ENCODE results near the gene C2CD2L. TPM values are rescaled to one million over a fixed set of nuclear protein-coding genes. Genes with fewer than 3 reads are reported as not detected.

Gene C2CD2L
- total and polyA plus RNA-seq, 2 of the 13 experiments (the other 11 are each of a cell fraction or from before 2014, with no cell fraction given), result 3.7 to 5.5 TPM

DNA sequence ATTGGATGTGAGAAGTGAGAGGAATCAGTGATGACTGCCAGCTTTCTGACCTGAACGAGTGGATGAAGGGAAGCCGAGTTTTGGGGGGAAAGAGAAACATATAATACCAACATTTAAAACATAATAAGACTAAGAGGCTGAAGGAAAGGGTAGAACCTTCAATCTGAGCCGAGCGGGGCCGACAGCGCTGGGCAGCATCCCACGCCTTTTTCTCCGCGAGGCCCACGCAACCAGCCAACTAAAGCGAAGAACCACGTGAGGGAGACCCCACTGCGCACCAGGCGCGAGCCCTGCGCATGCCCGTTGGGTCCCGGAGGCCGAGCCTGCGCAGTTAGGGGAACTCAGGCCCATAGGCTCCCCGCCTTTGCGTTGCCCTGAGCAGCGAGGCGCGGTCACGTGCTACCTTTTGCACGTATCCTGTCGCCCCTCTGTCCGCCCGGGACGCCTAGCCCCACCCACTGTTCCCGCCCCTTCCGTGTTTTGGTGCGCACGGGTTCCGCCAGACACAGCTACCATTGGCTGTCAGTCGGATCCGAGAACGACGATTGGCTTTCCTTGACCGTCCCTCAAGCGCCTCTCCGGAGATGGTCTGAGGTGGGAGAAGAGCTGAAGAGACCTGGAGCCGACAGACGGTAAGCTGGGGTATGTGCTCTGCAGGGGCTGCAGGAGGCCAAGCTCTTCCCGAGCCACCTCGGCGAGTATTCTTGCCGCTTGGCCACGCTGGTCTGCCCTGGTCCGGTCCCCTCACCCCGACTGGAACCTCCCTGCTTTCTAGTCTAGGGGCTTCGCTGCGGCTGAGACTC lies 14.1 kb downstream of the C2CD2L start, which contains the start of gene HINFP (continued):
- TF ChIP-seq, protein P1, sequence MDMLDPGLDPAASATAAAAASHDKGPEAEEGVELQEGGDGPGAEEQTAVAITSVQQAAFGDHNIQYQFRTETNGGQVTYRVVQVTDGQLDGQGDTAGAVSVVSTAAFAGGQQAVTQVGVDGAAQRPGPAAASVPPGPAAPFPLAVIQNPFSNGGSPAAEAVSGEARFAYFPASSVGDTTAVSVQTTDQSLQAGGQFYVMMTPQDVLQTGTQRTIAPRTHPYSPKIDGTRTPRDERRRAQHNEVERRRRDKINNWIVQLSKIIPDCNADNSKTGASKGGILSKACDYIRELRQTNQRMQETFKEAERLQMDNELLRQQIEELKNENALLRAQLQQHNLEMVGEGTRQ (IDR thresholded peaks at IDR 0.05; ENCODE audit: low read depth, low read length), result peak; percentile 94
- TF ChIP-seq, protein P1 (CRISPR knock-in tag; IDR thresholded peaks at IDR 0.05; ENCODE audit: borderline replicate concordance), result peak; percentile 96; the same call in 1 of the 2 replicates
- TF ChIP-seq KLF6 (CRISPR knock-in tag; IDR thresholded peaks at IDR 0.05), result peak; percentile 81; the same call in 1 of the 2 replicates
- TF ChIP-seq, protein P2, sequence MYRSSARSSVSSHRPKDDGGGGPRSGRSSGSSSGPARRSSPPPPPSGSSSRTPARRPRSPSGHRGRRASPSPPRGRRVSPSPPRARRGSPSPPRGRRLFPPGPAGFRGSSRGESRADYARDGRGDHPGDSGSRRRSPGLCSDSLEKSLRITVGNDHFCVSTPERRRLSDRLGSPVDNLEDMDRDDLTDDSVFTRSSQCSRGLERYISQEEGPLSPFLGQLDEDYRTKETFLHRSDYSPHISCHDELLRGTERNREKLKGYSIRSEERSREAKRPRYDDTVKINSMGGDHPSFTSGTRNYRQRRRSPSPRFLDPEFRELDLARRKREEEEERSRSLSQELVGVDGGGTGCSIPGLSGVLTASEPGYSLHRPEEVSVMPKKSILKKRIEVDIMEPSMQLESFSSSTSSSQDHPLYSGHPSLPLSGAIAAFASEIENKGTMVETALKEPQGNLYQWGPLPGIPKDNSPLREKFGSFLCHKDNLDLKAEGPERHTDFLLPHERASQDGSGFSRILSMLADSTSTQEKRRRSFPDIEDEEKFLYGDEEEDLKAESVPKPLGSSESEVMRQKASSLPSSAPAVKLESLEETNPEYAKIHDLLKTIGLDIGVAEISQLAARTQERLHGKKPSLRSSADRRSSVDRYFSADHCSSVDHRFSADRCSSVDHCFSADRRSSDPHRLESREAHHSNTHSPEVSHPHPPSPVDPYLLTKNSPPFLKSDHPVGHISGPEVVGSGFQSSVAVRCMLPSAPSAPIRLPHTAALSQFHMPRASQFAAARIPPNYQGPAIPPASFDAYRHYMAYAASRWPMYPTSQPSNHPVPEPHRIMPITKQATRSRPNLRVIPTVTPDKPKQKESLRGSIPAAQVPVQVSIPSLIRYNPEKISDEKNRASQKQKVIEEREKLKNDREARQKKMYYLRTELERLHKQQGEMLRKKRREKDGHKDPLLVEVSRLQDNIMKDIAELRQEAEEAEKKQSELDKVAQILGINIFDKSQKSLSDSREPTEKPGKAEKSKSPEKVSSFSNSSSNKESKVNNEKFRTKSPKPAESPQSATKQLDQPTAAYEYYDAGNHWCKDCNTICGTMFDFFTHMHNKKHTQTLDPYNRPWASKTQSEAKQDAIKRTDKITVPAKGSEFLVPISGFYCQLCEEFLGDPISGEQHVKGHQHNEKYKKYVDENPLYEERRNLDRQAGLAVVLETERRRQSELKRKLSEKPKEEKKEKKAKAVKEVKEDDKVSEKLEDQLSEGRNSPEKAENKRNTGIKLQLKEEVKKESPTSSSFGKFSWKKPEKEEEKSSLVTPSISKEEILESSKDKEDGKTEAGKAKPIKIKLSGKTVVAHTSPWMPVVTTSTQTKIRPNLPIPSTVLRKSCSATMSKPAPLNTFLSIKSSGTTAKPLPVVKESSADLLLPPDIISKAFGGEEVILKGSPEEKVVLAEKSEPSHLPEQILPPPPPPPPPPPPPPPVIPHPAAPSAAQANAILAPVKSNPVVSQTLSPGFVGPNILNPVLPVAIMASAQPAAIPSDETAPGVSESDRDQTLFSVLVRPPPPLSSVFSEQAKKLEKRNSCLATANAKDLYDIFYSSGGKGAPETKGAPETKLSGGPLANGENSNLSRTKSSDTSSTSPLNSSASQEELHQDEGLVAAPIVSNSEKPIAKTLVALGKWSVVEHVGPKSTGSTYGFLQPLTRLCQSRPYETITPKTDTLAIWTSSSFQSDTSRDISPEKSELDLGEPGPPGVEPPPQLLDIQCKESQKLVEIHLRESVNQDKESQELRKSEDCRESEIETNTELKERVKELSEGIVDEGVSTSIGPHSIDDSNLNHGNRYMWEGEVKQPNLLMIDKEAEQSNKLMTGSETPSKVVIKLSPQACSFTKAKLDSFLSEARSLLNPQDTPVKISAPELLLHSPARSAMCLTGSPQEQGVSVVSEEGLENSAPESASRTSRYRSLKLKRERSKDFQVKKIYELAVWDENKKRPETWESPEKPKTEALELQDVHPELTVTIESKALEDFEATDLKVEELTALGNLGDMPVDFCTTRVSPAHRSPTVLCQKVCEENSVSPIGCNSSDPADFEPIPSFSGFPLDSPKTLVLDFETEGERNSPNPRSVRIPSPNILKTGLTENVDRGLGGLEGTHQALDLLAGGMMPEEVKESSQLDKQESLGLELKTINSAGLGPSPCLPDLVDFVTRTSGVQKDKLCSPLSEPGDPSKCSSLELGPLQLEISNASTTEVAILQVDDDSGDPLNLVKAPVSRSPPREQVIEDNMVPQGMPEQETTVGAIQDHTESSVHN (CRISPR knock-in tag; IDR thresholded peaks at IDR 0.05), result no peak
- no peak for TF ChIP-seq ZNF572 (CRISPR knock-in tag; IDR thresholded peaks at IDR 0.05)
- TF ChIP-seq ZBED4 (CRISPR knock-in tag; IDR thresholded peaks at IDR 0.05; ENCODE audit: borderline replicate concordance), result 0 out of 2 replicates have a peak, but pooled peaks have one; percentile 11
- peak; percentile 60 for TF ChIP-seq SRSF1 (optimal IDR thresholded peaks at IDR 0.05; ENCODE audit: low read depth, low read length)
- no peak for TF ChIP-seq ZNF12 (CRISPR knock-in tag; IDR thresholded peaks at IDR 0.05)
- TF ChIP-seq, protein P3, sequence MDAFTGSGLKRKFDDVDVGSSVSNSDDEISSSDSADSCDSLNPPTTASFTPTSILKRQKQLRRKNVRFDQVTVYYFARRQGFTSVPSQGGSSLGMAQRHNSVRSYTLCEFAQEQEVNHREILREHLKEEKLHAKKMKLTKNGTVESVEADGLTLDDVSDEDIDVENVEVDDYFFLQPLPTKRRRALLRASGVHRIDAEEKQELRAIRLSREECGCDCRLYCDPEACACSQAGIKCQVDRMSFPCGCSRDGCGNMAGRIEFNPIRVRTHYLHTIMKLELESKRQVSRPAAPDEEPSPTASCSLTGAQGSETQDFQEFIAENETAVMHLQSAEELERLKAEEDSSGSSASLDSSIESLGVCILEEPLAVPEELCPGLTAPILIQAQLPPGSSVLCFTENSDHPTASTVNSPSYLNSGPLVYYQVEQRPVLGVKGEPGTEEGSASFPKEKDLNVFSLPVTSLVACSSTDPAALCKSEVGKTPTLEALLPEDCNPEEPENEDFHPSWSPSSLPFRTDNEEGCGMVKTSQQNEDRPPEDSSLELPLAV (CRISPR knock-in tag; conservative IDR thresholded peaks at IDR 0.05; ENCODE audit: low read depth), result no peak
- no peak for TF ChIP-seq ZFP62 (CRISPR knock-in tag; IDR thresholded peaks at IDR 0.05)
- TF ChIP-seq ZNF256 (CRISPR knock-in tag; conservative IDR thresholded peaks at IDR 0.05), result peak; percentile 88
- peak; percentile 36 for TF ChIP-seq ZNF883 (CRISPR knock-in tag; IDR thresholded peaks at IDR 0.05; ENCODE audit: not compliant biosample characterization)

All from HepG2 (cell line).